Fibroblast of the aortic adventitia (primary cell): Measurements from ENCODE around the gene TMTC1. TPM values are rescaled to one million over a fixed set of nuclear protein-coding genes. Genes with fewer than 3 reads are reported as not detected.
A peak's percentile ranks its signal among the peaks of the same experiment; 100 is the strongest.
"Not testable (repeated sequence)": the region's sequence is repeated elsewhere in the genome, so short reads cannot be mapped to it uniquely, and the experiment has no call there.

Source experiments
- DNase-seq: peaks from one replicate; pipeline ENCODE4 v3.0.0-alpha.2; 2010; ENCODE audit warnings: low read depth
- H3K4me3 ChIP-seq: 2 replicates; pipeline ENCODE4 v1.5.1; 2011; ENCODE audit warnings: low read depth, mild to moderate bottlenecking, control low read depth, low read length, moderate library complexity
- CTCF ChIP-seq: IDR thresholded peaks from 2 replicates; pipeline ENCODE4 v1.5.1; 2011; ENCODE audit warnings: mild to moderate bottlenecking, low read length, control low read depth, inconsistent platforms; ENCODE audit not compliant: insufficient read depth
- total RNA-seq: library from RNA; depleted of rRNA; stranded (reverse); fragments of >200 nt; gene quantifications from 2 replicates; pipeline ENCODE4 v1.2.3, GENCODE V29; 2012; ENCODE audit warnings: low replicate concordance

Gene TMTC1
- total RNA-seq, 1 donor: 54.9 TPM

- no peak overlapping the region for H3K4me3 ChIP-seq
- DNase-seq: no peak
- no peak for TF ChIP-seq CTCF
Observed at GRCh38 chr12:29639893-29640495, 143.7 kb downstream of the TMTC1 start.

DNA sequence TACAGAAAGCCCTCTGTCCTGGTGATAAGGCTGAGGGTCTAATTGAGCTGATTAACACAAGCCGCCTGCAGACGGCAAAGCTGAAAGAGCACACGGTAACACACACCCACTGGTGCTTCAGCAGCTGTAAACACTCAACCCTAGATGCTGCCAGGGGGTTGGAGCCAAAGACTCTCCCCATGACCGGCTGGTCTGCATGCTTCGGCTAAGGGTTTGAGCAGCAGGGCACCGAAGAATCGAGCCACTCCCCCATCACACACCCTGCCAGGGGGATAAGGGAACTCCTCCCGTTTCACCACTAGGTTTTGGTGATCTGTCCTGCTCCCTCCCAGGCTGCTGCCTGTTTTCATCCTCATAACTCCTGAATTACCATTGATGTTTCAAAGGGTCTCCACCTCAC, 145.2 kb downstream of the TMTC1 start:
- TF ChIP-seq CTCF: no peak
- H3K4me3 ChIP-seq: no peak overlapping the region
- DNase-seq: no peak

DNA sequence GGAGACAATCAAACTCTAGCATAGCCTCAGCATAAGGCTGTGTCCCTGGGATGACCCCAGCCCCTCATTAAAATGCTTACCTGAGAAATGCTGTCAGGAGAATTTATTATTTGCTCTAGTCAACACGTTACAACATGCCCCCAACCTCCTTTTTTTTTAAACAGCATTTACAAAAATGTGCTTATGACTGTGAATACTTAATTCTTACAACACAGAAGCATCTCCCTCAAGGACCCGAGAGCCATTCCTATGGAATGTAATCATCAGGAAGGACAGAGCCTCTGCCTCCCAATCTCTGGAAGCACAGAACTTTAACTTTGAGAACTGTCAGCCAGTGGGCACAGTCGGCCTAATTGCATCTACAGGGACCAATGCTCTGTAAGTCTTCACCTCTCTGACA, 149.7 kb downstream of the TMTC1 start:
- DNase-seq: peak; percentile 22
- no peak overlapping the region for H3K4me3 ChIP-seq
- TF ChIP-seq CTCF: no peak

DNA sequence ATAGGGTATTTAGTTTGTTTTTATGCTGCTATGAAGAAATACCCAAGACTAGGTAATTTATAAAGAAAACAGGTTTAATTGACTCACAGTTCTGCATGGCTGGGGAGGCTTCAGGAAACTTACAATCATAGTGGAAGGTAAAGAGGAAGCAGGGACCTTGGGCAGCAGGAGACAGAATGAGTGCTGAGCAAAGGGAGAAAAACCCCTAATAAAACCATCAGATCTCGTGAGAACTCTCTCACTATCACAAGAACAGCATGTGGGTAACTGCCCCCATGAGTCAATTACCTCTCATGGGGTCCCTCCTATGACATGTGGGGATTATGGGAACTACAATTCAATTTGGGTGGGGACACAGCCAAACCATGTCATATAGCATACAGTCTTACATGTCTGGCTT, 153.6 kb downstream of the TMTC1 start:
- DNase-seq, H3K4me3 ChIP-seq: not testable (repeated sequence)

- TF ChIP-seq CTCF: no peak
- DNase-seq: no peak
- no peak overlapping the region for H3K4me3 ChIP-seq
Observed at GRCh38 chr12:29627221-29627620, 156.5 kb downstream of the TMTC1 start.

GRCh38 chr12:29625359-29625953, 158.3 kb downstream of the TMTC1 start:
- H3K4me3 ChIP-seq: no peak overlapping the region
- peak; percentile 14 for DNase-seq
- TF ChIP-seq CTCF: no peak

- DNase-seq: no peak
- no peak for TF ChIP-seq CTCF
- H3K4me3 ChIP-seq: no peak overlapping the region
Observed at GRCh38 chr12:29622251-29622650, 161.5 kb downstream of the TMTC1 start.
